ENCODE measurements around the gene PARD3B.

PARD3B gene

GRCh38 chr2:205087862-205088261 lies 542.6 kb downstream of the PARD3B start:
- no peak for DNase-seq

GRCh38 chr2:205089958-205090357 lies 544.7 kb downstream of the PARD3B start:
- no peak for DNase-seq

GRCh38 chr2:205091411-205091810 lies 546.1 kb downstream of the PARD3B start:
- no peak for DNase-seq

GRCh38 chr2:205094031-205094430 lies 548.8 kb downstream of the PARD3B start:
- DNase-seq = no peak

- DNase-seq = no peak
These were observed 558.4 kb downstream of the PARD3B start for GRCh38 chr2:205103699-205104098.

GRCh38 chr2:205107810-205108209 lies 562.5 kb downstream of the PARD3B start:
- DNase-seq = no peak

GRCh38 chr2:205115511-205115910 lies 570.2 kb downstream of the PARD3B start:
- no peak for DNase-seq

- DNase-seq = no peak
These were observed 571.9 kb downstream of the PARD3B start for GRCh38 chr2:205117125-205117524.

GRCh38 chr2:205119136-205119535 lies 573.9 kb downstream of the PARD3B start:
- no peak for DNase-seq

- no peak for DNase-seq
These were observed 583.5 kb downstream of the PARD3B start for GRCh38 chr2:205128726-205129125.

- no peak for DNase-seq
These were observed 584.3 kb downstream of the PARD3B start for GRCh38 chr2:205129531-205129930.

- DNase-seq = no peak
These were observed 585.0 kb downstream of the PARD3B start for GRCh38 chr2:205130111-205130829.

- DNase-seq = no peak
These were observed 588.3 kb downstream of the PARD3B start for GRCh38 chr2:205133544-205133943.

- DNase-seq = no peak
These were observed 593.5 kb downstream of the PARD3B start for GRCh38 chr2:205138735-205139134.

GRCh38 chr2:205139822-205140463 lies 594.7 kb downstream of the PARD3B start:
- DNase-seq = no peak

GRCh38 chr2:205141381-205141780 lies 596.1 kb downstream of the PARD3B start:
- DNase-seq = no peak

GRCh38 chr2:205145888-205146287 lies 600.6 kb downstream of the PARD3B start:
- no peak for DNase-seq

- DNase-seq = no peak
These were observed 603.5 kb downstream of the PARD3B start for GRCh38 chr2:205148755-205149154.

- DNase-seq = no peak
These were observed 611.2 kb downstream of the PARD3B start for GRCh38 chr2:205156457-205156856.

GRCh38 chr2:205158404-205158803 lies 613.1 kb downstream of the PARD3B start:
- no peak for DNase-seq

GRCh38 chr2:205161156-205161839 lies 616.0 kb downstream of the PARD3B start:
- DNase-seq = no peak

GRCh38 chr2:205166745-205167144 lies 621.5 kb downstream of the PARD3B start:
- no peak for DNase-seq

GRCh38 chr2:205169012-205169411 lies 623.7 kb downstream of the PARD3B start:
- no peak for DNase-seq

- no peak for DNase-seq
These were observed 624.2 kb downstream of the PARD3B start for GRCh38 chr2:205169464-205169863.

All from bone marrow (tissue), 2 donors.